Stimulated activated CD8-positive, alpha-beta memory T cell treated with anti-CD3 and anti-CD28 coated beads, Interleukin-15, amount 100 ng/mL, for 1 hour (primary cell): ENCODE measurements around the gene SERPINB8.

Source experiments
- DNase-seq: peaks from one replicate; pipeline ENCODE4 v3.0.0-alpha.2; 2020; ENCODE audit warnings: low read depth

Gene SERPINB8

DNA sequence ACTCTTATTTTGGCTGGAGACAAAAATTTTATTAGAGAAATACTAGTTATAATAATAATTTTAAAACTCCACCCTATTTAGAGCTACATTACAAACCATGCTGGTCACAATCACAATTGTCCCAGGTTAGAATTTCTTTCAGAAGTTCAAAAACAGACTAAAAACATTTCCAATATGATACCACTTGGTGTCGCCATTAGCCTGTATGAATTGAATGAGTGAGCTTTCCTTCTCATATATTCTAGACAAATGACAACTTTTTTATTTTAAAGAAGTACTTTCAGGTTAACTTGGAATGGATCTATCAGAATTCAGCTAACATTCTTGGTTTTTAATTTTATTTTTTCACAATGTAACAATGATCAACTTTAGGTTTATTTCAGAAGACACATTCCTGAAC, 48.0 kb downstream of the SERPINB8 start:
- no peak for DNase-seq

DNA sequence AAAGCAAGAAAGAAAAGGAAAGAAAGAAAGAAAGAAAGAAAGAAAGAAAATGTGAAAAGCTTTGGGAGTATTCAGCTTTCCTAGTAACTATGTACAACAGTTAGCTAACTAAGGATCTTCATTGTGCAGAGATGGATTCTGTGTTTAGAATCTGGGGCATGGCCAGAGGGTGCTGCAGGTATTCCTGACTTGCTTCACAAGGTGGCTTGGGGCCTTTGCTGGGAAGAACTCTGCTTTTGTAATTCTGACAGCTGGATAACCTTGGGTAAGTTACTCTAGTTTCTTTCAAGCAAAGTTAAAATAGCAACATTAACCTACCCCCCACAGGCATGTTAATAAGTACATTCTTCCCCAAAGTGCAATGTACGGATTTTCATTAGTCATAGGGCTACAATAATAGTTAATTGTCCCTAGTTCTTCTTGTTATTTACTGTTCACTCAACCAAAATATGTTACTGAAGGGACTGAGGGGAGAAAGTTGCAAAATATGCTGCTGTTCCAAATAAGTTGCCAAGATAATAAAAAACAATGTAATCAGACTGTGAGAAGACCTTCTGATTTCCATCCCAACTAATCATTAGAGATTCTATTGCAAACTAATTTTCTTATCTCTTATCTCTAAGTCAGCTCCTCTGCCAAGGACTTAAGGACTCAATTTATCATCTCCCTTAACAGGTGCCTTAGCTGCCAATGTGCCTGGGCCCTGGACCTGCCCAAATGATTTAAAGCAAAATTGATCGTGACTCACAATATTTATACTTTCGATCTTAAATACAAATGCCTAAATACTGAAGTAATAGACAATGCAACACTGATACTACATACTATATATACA, 50.3 kb downstream of the SERPINB8 start:
- no peak for DNase-seq

DNA sequence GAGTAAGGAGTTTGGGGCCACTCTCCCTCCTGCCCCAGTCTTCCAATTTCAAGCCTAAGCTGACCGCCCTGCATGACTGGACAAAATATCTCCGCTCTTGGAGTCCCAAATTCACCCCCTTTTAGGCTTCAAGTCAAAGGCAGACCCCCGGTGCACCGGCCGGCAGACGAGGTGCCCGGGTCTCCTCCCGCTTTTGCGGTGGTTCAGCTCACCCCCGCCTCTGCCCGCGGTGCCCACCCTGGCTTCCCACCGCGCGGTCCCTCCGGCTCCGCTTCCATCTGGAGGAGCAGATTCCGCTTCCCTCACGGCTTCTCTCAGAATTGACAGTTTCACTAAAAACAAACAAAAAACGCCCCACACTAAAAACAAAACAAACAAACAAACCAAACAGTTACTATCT, 56.5 kb downstream of the SERPINB8 start:
- DNase-seq: no peak

DNA sequence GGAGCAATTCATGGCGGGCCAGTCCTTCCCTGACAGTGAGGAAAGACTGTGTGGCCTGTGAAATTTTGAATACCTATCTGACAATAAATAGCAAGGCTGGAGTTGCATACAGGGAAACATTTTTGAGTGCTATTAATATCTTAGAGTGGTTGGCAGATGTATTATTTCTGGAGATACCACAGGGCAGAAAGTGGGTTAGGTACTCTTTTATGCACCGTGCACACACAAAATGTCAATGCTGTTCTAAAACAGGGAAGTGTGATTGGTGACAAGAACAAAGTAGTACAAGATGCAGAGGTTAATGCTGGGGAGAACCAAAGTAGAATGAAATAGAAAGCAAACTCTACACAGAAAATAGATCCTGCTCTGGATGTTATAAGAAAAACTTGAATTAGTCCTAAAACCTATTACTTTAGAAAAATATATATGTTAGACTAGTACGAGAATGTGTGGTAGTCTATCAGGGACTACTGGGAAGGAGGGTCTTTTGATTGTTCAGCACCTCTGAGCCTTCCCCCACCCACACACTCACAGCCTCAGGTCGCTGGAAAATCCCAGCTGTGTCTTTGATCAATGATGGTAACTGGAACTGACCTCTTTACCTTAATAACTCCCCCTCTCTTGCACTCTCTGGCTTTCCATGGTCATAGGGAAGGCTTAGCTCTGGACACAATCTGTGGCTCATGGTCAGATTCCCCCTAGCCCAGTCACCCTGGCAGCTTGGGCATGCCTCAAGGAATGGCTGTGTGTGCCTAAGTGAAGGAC, 58.2 kb downstream of the SERPINB8 start:
- DNase-seq: no peak

DNA sequence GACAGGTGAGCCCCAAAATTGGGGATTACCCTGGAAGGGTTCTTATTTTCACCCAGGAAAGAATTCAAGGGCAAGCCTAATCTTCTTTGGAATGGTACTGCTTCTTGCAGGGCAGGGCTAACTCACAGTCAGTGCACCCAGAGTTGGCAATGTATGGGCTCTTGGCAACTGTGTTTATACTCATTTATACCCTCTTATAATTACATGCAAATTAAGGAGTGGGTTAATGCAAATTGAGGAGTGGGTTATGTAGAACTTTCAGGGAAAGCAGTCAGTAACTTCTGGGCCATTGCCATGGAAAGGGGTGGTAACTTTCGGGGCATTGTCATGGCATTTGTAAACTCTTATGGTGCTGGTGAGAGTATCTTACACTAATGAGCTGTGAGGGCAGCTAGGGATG, 59.2 kb downstream of the SERPINB8 start:
- no peak for DNase-seq

DNA sequence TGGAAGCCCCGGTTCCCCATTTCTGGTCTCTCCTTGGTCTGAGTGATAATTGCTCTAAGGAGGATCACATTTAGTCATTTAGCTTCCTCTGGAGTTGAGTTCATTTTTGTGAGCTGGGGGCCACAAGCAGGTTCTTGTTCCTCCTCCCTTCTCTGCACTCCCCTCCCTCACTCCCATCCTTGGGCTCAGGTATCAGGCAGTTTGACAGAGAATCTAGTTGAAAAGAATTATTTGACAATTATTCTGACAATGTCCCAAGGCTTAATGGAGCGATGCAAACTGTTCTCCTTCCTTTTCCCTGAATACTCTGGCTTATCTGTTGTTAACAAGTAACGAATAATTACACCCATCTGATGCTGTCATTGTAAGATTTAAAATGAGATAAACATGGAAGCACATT, 61.5 kb downstream of the SERPINB8 start:
- DNase-seq: no peak

DNA sequence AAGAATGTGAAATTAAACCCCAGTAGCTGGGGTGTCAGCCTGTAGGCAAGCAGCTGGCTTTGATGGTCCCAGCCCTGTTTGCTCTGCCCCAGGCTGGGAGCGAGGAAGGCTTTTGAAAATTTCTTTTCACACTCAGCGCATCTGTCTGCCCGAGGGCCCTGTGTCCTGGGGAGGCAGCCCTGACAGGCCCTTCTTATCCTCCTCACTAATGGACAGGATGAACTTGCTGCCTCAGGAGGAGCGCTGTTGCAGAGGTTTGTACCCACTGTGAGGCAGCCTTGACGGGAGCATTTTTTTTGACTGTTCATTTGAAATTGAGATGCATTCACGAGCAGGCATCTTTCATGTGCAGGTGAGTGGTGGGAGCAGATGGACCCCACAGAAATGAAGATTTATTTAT, 62.4 kb downstream of the SERPINB8 start:
- no peak for DNase-seq

DNA sequence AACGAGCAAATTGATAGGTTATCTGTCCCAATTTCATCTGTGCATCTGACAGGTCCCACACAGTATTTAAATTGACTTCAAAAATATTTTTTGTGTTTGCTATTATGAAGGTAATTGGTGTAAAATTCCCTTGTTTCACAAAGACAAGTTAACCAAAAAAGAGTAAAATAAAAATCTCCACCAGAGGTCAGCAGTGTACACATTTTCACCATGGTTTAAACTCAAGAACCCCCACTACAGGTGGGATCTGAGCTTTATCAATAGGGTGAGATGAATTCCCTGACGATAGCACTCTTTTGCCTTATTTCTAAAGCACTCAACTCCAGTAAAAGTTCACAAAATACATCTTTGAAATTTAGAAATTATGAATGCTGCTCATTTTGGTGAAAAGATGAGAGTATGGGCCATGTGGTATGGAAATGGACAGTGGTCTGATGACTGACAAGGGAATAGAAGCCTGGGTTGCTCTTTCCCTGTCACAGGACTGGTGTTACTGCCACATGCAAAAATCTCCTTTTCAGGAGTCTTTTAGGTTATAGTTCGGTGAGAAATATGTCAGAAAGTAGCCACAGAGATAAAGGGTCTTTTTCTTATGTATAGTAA, 68.0 kb downstream of the SERPINB8 start:
- no peak for DNase-seq
